ENCODE results near the gene PLEKHA5. TPM values are rescaled to one million over a fixed set of nuclear protein-coding genes. Genes with fewer than 3 reads are reported as not detected.

The PLEKHA5 gene
- total and polyA plus RNA-seq, 2 of the 4 experiments (the other 2 are of a cell fraction), result 5.3 to 12.2 TPM

DNA sequence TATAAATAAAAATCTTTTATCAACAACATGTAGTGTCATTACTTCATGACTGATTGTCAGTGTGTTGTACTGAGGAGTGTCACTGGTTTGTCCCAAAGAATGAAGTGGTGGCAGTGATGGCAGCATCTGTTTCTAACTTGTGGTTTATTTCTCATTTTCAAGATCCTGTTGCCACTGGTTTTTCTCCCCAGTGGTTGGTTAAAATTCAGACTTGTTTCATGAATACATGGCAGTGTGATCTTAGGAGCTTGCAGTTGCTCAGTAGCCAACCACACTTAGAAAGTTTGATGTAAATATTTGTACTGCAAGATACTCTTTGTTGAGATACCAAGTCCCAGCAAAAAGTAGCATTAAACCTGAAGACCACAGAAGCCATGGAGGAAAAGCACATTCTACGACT, 69.8 kb downstream of the PLEKHA5 start:
- in situ Hi-C loops (cut with MboI; ENCODE audit: low sequenced_read_pairs), result no loop called here
- ChIA-PET POLR2A (ENCODE audit: unreplicated experiment) (no interaction called here), CTCF (interaction anchor here (0.5 to 1.5 kb wide), 4 partner anchors 13 to 331 kb away, joined by 3 to 5 read pairs (median 4); no protein-coding TSS in a partner anchor)
- Histone ChIP-seq H3K9ac (ENCODE audit: low read depth, low read length) (no peak overlapping the region), H3K4ac (ENCODE audit: low read depth, low read length) (no peak overlapping the region), H3K14ac (replicated peaks; ENCODE audit: low read depth, low read length) (peak overlapping the region; percentile 74), H4K91ac (ENCODE audit: insufficient read depth, low read depth, low read length) (no peak overlapping the region), H4K20me1 (ENCODE audit: insufficient read depth, low read length) (no peaks in the 10 kb centered on the region), H4K8ac (ENCODE audit: low read depth in 2 of 2, low read length in 2 of 2) (no peak overlapping the region), H2BK120ac (ENCODE audit: low read depth, low read length) (no peak overlapping the region), H3K27ac (ENCODE audit: insufficient read depth, low read length) (no peak overlapping the region), H3K23ac (ENCODE audit: low read depth, low read length) (no peak overlapping the region), H3K18ac (ENCODE audit: low read depth, low read length) (peak overlapping the region; percentile 83; the same call in 1 of the 2 replicates), H3K79me1 (ENCODE audit: low read depth in 1 of 2, low read length in 2 of 2) (peaks cover 14 to 33% of the 10 kb centered on the region in 2 experiments; a peak in 3 of 4 replicates), H3K56ac (ENCODE audit: extremely low read depth, insufficient read depth, low read length) (no peak overlapping the region), H2BK15ac (ENCODE audit: low read depth, low read length) (no peak overlapping the region), H3K36me3 (ENCODE audit: control insufficient read depth, insufficient read depth, low read length) (no peaks in the 10 kb centered on the region; the same call in 1 of the 2 replicates), H3K4me1 (ENCODE audit: control insufficient read depth, insufficient read depth, low read length) (peaks cover 6% of the 10 kb centered on the region), H3K9me3 (ENCODE audit: control insufficient read depth, insufficient read depth, low read length) (no peaks in the 10 kb centered on the region), H3K4me3 (ENCODE audit: insufficient read depth, low read depth, low read length) (no peak overlapping the region), H3K4me2 (ENCODE audit: low read depth, low read length) (peak overlapping the region; percentile 49; the same call in 1 of the 2 replicates), H4K5ac (ENCODE audit: low read depth, low read length) (peak overlapping the region; percentile 63; the same call in 1 of the 2 replicates), H2AFZ (replicated peaks; ENCODE audit: low read length, poor library complexity) (no peak overlapping the region), H2AK9ac (replicated peaks; ENCODE audit: low read depth, low read length, poor library complexity) (no peak overlapping the region), H2BK20ac (ENCODE audit: low read depth, low read length) (no peak overlapping the region), H3K27me3 (ENCODE audit: control insufficient read depth, insufficient read depth, low read length) (no peaks in the 10 kb centered on the region), H2AK5ac (ENCODE audit: low read depth, low read length) (no peak overlapping the region), H2BK5ac (ENCODE audit: low read depth, low read length, poor library complexity, severe bottlenecking) (peak overlapping the region; percentile 20), H3K9me1 (ENCODE audit: insufficient read depth, low read length) (peaks cover 7% of the 10 kb centered on the region; the same call in 1 of the 2 replicates)
- no peak for DNase-seq
- dilution Hi-C loops (cut with HindIII; ENCODE audit: low sequenced_read_pairs, unreplicated experiment), result no loop called here
- no TSS peak for BruUV-seq (replicated peaks)
- TF ChIP-seq POLR2A (IDR thresholded peaks at IDR 0.05; ENCODE audit: low read depth, low read length) (no peak), CEBPB (IDR thresholded peaks at IDR 0.05; ENCODE audit: low read depth, low read length) (no peak)
- WGBS, 2 experiments (ENCODE audit: extremely low coverage in 2 of 2, insufficient read length in 1 of 2), result no CpG with 5 or more reads among the region's 1 CpG
- intact Hi-C loops (cut with micrococcal nuclease), result no loop called here
- ATAC-seq (ENCODE audit: low read depth), result no peak

All from IMR-90 (cell line).